K562 (cell line): ENCODE measurements around the gene GPR148. TPM values are rescaled to one million over a fixed set of nuclear protein-coding genes. Genes with fewer than 3 reads are reported as not detected.
A peak's percentile ranks its signal among the peaks of the same experiment; 100 is the strongest.

Experiments used
- ATAC-seq: fragments of 200-7000 bp; cut with Tn5 transposase; 3 replicates; pipeline ENCODE4 v1.9.1; 2020; ENCODE audit warnings: moderate library complexity
- BruUV-seq: library from RNA; stranded (reverse); fragments of 400-500 nt; replicated peaks from 2 replicates; lab custom pipeline; 2021; lab: Mats Ljungman, UMichigan
- CTCF ChIA-PET: fragments of 300-600 bp; formaldehyde crosslinking; extraction: SDS; loops from one replicate; lab custom pipeline; 2021; ENCODE audit warnings: low intra/inter-chr PET ratio; lab: Yijun Ruan, JAX
- POLR2A ChIA-PET: fragments of 300-600, 350-650 bp; sonication (Branson Sonifier 250); formaldehyde crosslinking; extraction: SDS; loops from one replicate; lab custom pipeline; 2021; ENCODE audit warnings: antibody characterized with exemption, inconsistent platforms; lab: Yijun Ruan, JAX
- DNase-seq, 4 experiments: peaks; one replicate each; pipeline versions ENCODE4 v3.0.0 to v3.0.0-alpha.2; 2011 to 2018; ENCODE audit warnings: low spot score in 3 of 4, mixed read lengths in 3 of 4; ENCODE audit errors: extremely low read depth in 1 of 4
- FAIRE-seq: peaks from 2 replicates; lab custom pipeline; 2011; peaks lifted over from hg19 to GRCh38; lab: Jason Lieb, UNC
- H2AFZ ChIP-seq: 2 replicates; pipeline ENCODE4 v1.6.0; 2011; ENCODE audit warnings: low read depth, low read length, control low read depth, inconsistent platforms
- H3K27ac ChIP-seq: fragments of 200-600 bp; 3 replicates; pipeline ENCODE4 v1.8.0; 2011; ENCODE audit warnings: low read depth, mild to moderate bottlenecking, control low read depth, inconsistent platforms, low read length, moderate library complexity, mixed read lengths; ENCODE audit errors: extremely low read depth
- H3K27me3 ChIP-seq, 2 experiments: fragments of 300-600 bp in 1 of 2; 2 replicates in 1 of 2; 3 replicates in 1 of 2; pipeline versions ENCODE4 v1.6.0 to v1.8.0; 2011; ENCODE audit warnings: inconsistent platforms in 2 of 2, low read length in 2 of 2, mild to moderate bottlenecking in 1 of 2, mixed read lengths in 1 of 2, moderate library complexity in 1 of 2; ENCODE audit not compliant: control insufficient read depth in 2 of 2, insufficient read depth in 2 of 2
- H3K36me3 ChIP-seq: fragments of 300-600 bp; 3 replicates; pipeline ENCODE4 v1.8.0; 2011; ENCODE audit warnings: mild to moderate bottlenecking, low read length, inconsistent platforms; ENCODE audit not compliant: control insufficient read depth, insufficient read depth
- H3K4me1 ChIP-seq, 2 experiments: fragments of 200-600 bp in 1 of 2; replicated peaks in 1 of 2; 2 replicates in 1 of 2; 3 replicates in 1 of 2; pipeline versions ENCODE4 v1.5.1 to v1.8.0; 2011; ENCODE audit warnings: inconsistent platforms in 2 of 2, low read length in 2 of 2, mild to moderate bottlenecking in 1 of 2, mixed read lengths in 1 of 2, moderate library complexity in 1 of 2; ENCODE audit not compliant: control insufficient read depth in 2 of 2, insufficient read depth in 2 of 2
- H3K4me2 ChIP-seq: 2 replicates; pipeline ENCODE4 v1.6.1; 2011; ENCODE audit warnings: low read length, control low read depth, inconsistent platforms, mixed read lengths; ENCODE audit not compliant: insufficient read depth
- H3K4me3 ChIP-seq: fragments of 200-600 bp; sonication (generic), shearing (Covaris generic); 2 replicates; pipeline ENCODE4 v1.5.1; 2016; ENCODE audit warnings: control low read depth, inconsistent platforms
- H3K79me2 ChIP-seq: fragments of 200-600 bp; 3 replicates; pipeline ENCODE4 v1.8.0; 2011; ENCODE audit warnings: low read length, inconsistent platforms; ENCODE audit not compliant: control insufficient read depth, insufficient read depth
- H3K9ac ChIP-seq, 2 experiments: 2 replicates each; pipeline versions ENCODE4 v1.6.0 to v1.6.1; 2011; ENCODE audit warnings: low read depth in 2 of 2, low read length in 2 of 2, control low read depth in 1 of 2, inconsistent platforms in 1 of 2, mild to moderate bottlenecking in 1 of 2, mixed read lengths in 1 of 2; ENCODE audit not compliant: insufficient read depth in 1 of 2
- H3K9me1 ChIP-seq: one replicate; pipeline ENCODE4 v1.6.0; 2011; ENCODE audit warnings: inconsistent platforms, mild to moderate bottlenecking, low read length, moderate library complexity; ENCODE audit not compliant: control insufficient read depth, insufficient read depth
- H3K9me3 ChIP-seq: replicated peaks from 2 replicates; pipeline ENCODE4 v1.5.1; 2011; ENCODE audit warnings: low read depth, low read length, inconsistent platforms; ENCODE audit not compliant: control insufficient read depth, insufficient read depth
- H4K20me1 ChIP-seq: replicated peaks from 2 replicates; pipeline ENCODE4 v1.6.1; 2011; ENCODE audit warnings: low read length, inconsistent platforms, mixed read lengths; ENCODE audit not compliant: control insufficient read depth, insufficient read depth
- HDAC1 ChIP-seq, 2 experiments: fragments of 450-650 bp; IDR thresholded peaks; 2 replicates each; pipeline ENCODE4 v1.6.1; 2016 to 2017; ENCODE audit warnings: inconsistent platforms in 1 of 2, mild to moderate bottlenecking in 1 of 2, moderate library complexity in 1 of 2
- YBX1 ChIP-seq: fragments of 450-650 bp; IDR thresholded peaks from 2 replicates; pipeline ENCODE4 v1.7.1; 2016; ENCODE audit warnings: mild to moderate bottlenecking
- ZNF785 ChIP-seq: fragments of 250-450 bp; sonication (Bioruptor Pico); IDR thresholded peaks from 2 replicates; pipeline ENCODE4 v1.4.0; 2020; ENCODE audit warnings: mild to moderate bottlenecking
- WGBS: fragments of 100-300 bp; shearing (Covaris generic); methylation state at CpG from one replicate; pipeline ENCODE4 v1.1.6; 2016; ENCODE audit warnings: low coverage, mixed read lengths; ENCODE audit not compliant: insufficient coverage; ENCODE audit errors: missing lambda C conversion rate; 5-methylcytosine and 5-hydroxymethylcytosine counted together
- in situ Hi-C: fragments of 300-500 bp; cut with MboI; formaldehyde crosslinking; loops from 4 replicates; pipeline ENCODE4 v1.15.0; 2018; ENCODE audit warnings: inconsistent platforms, mixed read lengths
- intact Hi-C: fragments of 100-400 bp; cut with micrococcal nuclease; formaldehyde crosslinking; loops from 2 replicates; pipeline ENCODE4 v1.14.2; 2022
- polyA plus RNA-seq, 8 experiments: library from polyadenylated mRNA; depleted of rRNA in 4 of 8; stranded (reverse) in 5 of 8; unstranded in 3 of 8; fragments of >200 nt; fragmentation: Nextera tagmentation in 2 of 8; fragmentation: Illumina TruSeq in 1 of 8; extraction: Ambion mirVana in 2 of 8; extraction: Trizol in 1 of 8; gene quantifications; 2 replicates each; pipeline versions ENCODE4 v1.2.1 to v1.2.3, GENCODE V29; 2011 to 2014; ENCODE audit warnings: inconsistent platforms in 1 of 8, missing spikeins in 1 of 8
- total RNA-seq, 7 experiments: library from RNA; depleted of rRNA in 6 of 7; stranded (reverse); fragments of >200 nt in 6 of 7; fragmentation: Illumina TruSeq in 2 of 7; extraction: Trizol in 2 of 7; gene quantifications; 2 replicates each; pipeline versions ENCODE4 v1.2.1 to v1.2.3, GENCODE V29; 2011 to 2021; ENCODE audit warnings: low replicate concordance in 1 of 7
- TF ChIP-seq, protein P1 (sequence below), 2 experiments: fragments of 450-650 bp in 1 of 2; sonication (generic) in 1 of 2; formaldehyde crosslinking in 1 of 2; IDR thresholded peaks in 1 of 2; conservative IDR thresholded peaks in 1 of 2; 2 replicates each; pipeline versions ENCODE4 v1.6.1 to v1.8.1; 2016 to 2023; ENCODE audit warnings: mild to moderate bottlenecking in 2 of 2, moderate library complexity in 2 of 2, inconsistent platforms in 1 of 2, missing genetic modification reagents in 1 of 2

Gene GPR148
- total and polyA plus RNA-seq, 9 of the 15 experiments (the other 6 are each of a cell fraction or from before 2014, with no cell fraction given), result not detected

DNA sequence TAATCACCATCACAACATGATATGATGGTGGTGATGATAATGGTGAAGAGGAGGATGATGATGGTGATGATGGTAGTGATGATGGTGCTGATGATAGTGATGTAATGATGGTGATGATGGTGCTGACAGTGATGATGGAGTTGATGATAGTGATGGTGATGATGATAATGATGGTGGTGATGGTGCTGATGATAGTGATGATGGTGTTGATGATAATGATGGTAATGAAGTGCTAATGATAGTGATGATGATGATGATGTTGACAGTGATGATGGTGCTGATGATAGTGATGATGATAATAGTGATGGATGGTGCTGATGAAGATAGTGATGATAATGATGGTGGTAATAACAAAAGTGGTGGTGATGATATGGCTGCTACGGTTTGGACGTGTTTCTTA is 4.4 kb upstream of the GPR148 start:
- no peak for ATAC-seq
- no peak overlapping the region for H3K4me2 ChIP-seq
- TF ChIP-seq ZNF785 (CRISPR knock-in tag) (no peak), HDAC1 (IDR thresholded peaks at IDR 0.05) (peak in 1 of 2 experiments; percentile 43; a peak in 1 of 4 replicates), YBX1 (0 out of 2 replicates have a peak, but pooled peaks have one; percentile 44)
- TF ChIP-seq, protein P1, sequence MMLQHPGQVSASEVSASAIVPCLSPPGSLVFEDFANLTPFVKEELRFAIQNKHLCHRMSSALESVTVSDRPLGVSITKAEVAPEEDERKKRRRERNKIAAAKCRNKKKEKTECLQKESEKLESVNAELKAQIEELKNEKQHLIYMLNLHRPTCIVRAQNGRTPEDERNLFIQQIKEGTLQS (IDR thresholded peaks at IDR 0.05), result peak; percentile 17; the same call in 1 of the 2 replicates
- TF ChIP-seq, protein P1 (CRISPR knock-in tag; conservative IDR thresholded peaks at IDR 0.05), result no peak
- H3K27ac ChIP-seq, result no peak overlapping the region
- in situ Hi-C loops, result no loop called here
- H4K20me1 ChIP-seq, result no peaks in the 10 kb centered on the region
- H3K27me3 ChIP-seq, result peaks cover 2 to 15% of the 10 kb centered on the region in 2 experiments; a peak in 3 of 5 replicates
- peaks cover 7% of the 10 kb centered on the region for H3K9me1 ChIP-seq
- CTCF ChIA-PET, result no interaction called here
- FAIRE-seq, result no peak
- intact Hi-C loops, result no loop called here
- no peaks in the 10 kb centered on the region for H3K36me3 ChIP-seq
- H3K4me1 ChIP-seq, result peaks cover 7 to 23% of the 10 kb centered on the region in 2 experiments
- no peaks in the 10 kb centered on the region; the same call in 1 of the 2 replicates for H3K9me3 ChIP-seq
- no peak overlapping the region for H3K9ac ChIP-seq
- no peaks in the 10 kb centered on the region for H3K79me2 ChIP-seq
- POLR2A ChIA-PET, result no interaction called here
- no peak for DNase-seq
- H2AFZ ChIP-seq, result no peak overlapping the region
- 0% methylated on average over 2 of the region's 2 CpGs for WGBS
- no TSS peak for BruUV-seq
- no peak overlapping the region for H3K4me3 ChIP-seq
